Measurements from ENCODE around the gene KCNMB1.

The KCNMB1 gene

GRCh38 chr5:170372971-170373370, 16.2 kb downstream of the KCNMB1 start:
- DNase-seq, result no peak

- DNase-seq, result no peak
These were observed 20.6 kb downstream of the KCNMB1 start for GRCh38 chr5:170368586-170368985.

GRCh38 chr5:170366276-170366675, 22.9 kb downstream of the KCNMB1 start:
- DNase-seq, result no peak

GRCh38 chr5:170365831-170366230, 23.3 kb downstream of the KCNMB1 start:
- no peak for DNase-seq

GRCh38 chr5:170365011-170365410, 24.2 kb downstream of the KCNMB1 start:
- no peak for DNase-seq

- DNase-seq, result no peak
These were observed 25.5 kb downstream of the KCNMB1 start for GRCh38 chr5:170363671-170364070.

- DNase-seq, result no peak
These were observed 26.5 kb downstream of the KCNMB1 start for GRCh38 chr5:170362656-170363055.

- no peak for DNase-seq
These were observed 27.1 kb downstream of the KCNMB1 start for GRCh38 chr5:170362102-170362501.

GRCh38 chr5:170361616-170362015, 27.6 kb downstream of the KCNMB1 start:
- DNase-seq, result no peak

GRCh38 chr5:170361116-170361515, 28.1 kb downstream of the KCNMB1 start:
- no peak for DNase-seq

GRCh38 chr5:170360709-170361108, 28.5 kb downstream of the KCNMB1 start:
- DNase-seq, result no peak

GRCh38 chr5:170357955-170358444, 31.2 kb downstream of the KCNMB1 start:
- no peak for DNase-seq

- no peak for DNase-seq
These were observed 33.5 kb downstream of the KCNMB1 start for GRCh38 chr5:170355601-170356098.

GRCh38 chr5:170353961-170354360, 35.2 kb downstream of the KCNMB1 start:
- DNase-seq, result no peak

GRCh38 chr5:170353011-170353761, 36.0 kb downstream of the KCNMB1 start:
- no peak for DNase-seq

- no peak for DNase-seq
These were observed 41.0 kb downstream of the KCNMB1 start for GRCh38 chr5:170348137-170348633.

GRCh38 chr5:170347022-170347567, 42.1 kb downstream of the KCNMB1 start:
- no peak for DNase-seq

- DNase-seq, result no peak
These were observed 43.2 kb downstream of the KCNMB1 start for GRCh38 chr5:170345971-170346370.

- no peak for DNase-seq
These were observed 46.0 kb downstream of the KCNMB1 start for GRCh38 chr5:170343177-170343576.

GRCh38 chr5:170342153-170342725, 46.9 kb downstream of the KCNMB1 start:
- DNase-seq, result no peak

GRCh38 chr5:170341545-170341944, 47.6 kb downstream of the KCNMB1 start:
- DNase-seq, result no peak

- no peak for DNase-seq
These were observed 49.4 kb downstream of the KCNMB1 start for GRCh38 chr5:170339780-170340167.

GRCh38 chr5:170338933-170339779, 50.0 kb downstream of the KCNMB1 start:
- no peak for DNase-seq
